Stimulated activated CD8-positive, alpha-beta memory T cell treated with anti-CD3 and anti-CD28 coated beads, Interleukin-15, amount 100 ng/mL, for 1 hour (primary cell): Measurements from ENCODE around the gene OPTN.
"Not testable (repeated sequence)": the region's sequence is repeated elsewhere in the genome, so short reads cannot be mapped to it uniquely, and the experiment has no call there.

ENCODE experiments used
- DNase-seq: peaks from one replicate; pipeline ENCODE4 v3.0.0-alpha.2; 2020; ENCODE audit warnings: low read depth

OPTN gene

DNA sequence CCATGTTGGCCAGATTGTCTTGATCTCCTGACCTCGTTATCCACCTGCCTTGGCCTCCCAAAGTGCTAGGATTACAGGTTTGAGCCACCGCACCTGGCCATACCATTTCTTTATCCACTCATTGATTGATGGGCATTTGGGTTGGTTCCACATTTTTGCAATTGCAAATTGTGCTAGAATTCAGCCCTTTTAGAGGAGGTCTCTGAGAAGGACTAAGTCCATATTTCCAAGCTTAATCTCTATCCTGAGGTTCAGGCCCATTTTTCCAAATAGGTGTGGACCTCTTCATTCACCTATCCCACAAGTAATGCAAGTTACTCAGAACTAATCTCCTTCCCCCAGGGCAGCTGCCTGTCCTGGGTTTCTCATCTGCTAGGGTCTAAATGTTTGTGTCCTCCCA, 9.7 kb upstream of the OPTN start:
- no peak for DNase-seq

DNA sequence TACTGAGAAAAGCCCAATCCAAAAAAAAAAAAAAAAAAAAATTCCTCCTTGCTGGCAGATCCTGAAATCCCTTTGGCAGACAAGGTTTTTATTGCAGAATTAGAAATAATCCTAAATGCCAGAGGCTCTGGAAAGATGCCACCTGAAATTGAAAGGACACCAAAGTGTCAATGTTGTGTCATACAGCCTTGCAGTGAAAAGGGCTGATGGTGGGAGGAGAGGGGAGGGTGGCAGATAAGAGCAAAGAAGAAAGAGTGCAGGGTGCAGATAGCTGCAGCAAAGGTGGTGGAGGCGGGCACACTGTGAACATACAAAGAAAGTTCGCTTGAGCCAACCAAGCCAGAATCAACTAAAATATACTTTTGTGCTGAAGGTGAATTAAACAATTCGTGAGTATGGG, 8.2 kb upstream of the OPTN start:
- DNase-seq = no peak

DNA sequence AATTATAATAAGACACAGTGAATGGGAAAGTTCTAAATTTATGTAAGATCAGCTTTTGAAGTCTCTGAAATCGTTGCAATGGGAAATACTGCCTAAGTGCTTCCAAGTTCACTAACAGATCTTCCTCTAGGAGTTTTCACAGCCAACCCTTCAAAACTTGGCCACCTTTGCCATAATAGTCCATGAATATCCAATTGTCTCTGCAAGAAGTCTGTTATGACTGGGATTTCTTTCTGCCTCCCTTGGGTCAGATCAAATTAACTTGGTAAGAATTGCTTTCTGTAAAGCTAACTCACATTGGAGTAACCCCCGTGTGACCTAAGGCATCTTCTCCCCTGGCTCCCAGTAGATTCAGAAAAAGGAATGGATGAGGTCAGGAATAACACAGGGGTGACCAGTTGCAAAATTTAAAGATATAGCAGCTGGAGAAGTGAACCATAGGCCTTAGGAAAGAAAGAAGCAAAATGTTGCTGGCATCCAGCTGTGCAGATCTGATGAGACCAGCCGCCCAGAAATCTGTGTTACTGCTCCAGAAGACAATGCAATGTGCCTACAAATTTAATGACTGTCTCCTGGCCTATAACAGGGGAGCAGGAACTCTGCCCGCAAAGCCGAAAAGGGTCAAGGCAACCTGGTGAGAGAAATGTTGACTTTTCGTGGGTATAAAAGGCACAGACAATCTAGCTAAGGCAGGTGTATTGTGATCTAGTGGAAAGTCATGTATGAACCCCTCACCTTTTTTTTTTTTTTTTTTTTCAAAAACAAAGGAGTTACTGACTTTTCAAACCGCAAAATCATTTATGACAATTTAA, 7.5 kb upstream of the OPTN start:
- no peak for DNase-seq

DNA sequence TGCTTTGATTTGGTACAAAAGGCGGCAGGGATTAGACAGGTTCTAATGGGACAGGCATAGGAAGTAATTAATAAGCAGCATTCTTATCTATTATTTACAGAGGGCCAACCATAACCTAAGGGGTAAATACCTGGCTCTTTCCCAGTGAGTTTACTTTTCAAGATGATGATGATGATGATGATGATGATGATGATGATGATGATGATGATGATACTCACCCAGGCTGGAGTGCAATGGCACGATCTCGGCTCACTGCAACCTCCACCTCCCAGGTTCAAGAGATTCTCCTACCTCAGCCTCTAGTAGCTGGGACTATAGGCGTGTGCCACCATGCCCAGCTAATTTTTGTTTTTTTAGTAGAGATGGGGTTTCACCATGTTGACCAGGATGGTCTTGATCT, 5.9 kb upstream of the OPTN start:
- DNase-seq = not testable (repeated sequence)

DNA sequence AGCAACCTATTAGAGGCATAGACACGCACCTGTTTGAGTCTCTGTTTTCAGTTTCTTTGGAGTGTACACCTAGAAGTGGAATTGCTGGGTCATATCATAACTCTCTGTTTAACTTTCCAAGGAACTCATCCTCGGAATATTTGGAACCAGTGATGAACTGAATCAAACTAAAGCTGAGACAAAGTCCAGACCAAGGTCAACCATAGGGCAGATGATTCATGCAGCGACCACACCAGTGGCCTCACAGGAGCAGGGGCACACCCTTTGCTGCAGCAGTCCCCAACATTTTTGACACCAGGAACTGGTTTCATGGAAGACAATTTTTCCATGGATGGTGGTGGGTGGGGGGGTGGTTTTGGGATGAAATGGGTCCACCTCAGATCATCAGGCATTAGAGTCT, 4.9 kb upstream of the OPTN start:
- DNase-seq = no peak

DNA sequence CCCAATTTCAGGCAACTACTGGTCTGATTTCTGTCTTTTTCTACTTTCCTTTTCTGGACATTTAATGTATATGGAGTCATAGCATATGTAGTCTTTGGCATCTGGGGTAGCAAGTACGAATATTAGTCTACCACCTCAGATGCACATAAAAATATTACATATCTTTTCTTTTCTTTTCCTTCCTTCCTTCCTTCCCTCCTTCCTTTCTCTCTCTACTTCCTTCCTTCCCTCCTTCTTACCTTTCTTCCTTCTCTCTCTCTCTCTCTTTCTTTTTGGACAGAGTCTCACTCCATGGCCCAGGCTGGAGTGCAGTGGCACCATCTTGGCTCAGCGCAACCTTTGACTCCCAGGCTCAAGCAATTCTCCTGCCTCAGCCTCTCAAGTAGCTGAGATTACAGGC, 4.0 kb upstream of the OPTN start:
- DNase-seq = no peak

DNA sequence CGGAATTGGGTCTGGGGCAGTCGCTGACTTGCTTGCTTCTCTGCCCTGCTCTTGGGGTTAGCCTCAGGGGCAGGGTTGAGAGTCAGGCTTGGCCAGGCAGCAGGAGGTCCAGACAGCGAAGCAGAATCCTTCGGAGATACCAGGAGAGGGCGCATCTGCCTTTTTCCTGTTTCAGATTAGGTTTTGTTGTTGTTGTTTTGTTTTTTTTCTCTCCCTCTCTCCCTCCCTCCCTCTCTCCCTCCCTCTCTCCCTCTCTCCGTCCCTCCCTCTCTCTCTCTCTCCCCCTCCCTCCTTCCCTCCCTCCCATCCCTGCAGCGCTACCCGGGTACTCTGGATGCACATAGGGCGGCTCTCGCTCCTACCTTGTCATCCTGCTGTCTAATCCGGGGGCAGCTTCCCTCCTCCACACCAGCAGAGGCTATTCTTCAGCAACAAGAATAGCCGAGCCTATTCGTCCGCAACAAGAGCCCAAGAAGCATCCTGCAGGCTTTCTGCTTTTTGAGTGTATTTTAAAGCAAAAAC, 758 bp upstream of the OPTN start:
- DNase-seq = no peak

DNA sequence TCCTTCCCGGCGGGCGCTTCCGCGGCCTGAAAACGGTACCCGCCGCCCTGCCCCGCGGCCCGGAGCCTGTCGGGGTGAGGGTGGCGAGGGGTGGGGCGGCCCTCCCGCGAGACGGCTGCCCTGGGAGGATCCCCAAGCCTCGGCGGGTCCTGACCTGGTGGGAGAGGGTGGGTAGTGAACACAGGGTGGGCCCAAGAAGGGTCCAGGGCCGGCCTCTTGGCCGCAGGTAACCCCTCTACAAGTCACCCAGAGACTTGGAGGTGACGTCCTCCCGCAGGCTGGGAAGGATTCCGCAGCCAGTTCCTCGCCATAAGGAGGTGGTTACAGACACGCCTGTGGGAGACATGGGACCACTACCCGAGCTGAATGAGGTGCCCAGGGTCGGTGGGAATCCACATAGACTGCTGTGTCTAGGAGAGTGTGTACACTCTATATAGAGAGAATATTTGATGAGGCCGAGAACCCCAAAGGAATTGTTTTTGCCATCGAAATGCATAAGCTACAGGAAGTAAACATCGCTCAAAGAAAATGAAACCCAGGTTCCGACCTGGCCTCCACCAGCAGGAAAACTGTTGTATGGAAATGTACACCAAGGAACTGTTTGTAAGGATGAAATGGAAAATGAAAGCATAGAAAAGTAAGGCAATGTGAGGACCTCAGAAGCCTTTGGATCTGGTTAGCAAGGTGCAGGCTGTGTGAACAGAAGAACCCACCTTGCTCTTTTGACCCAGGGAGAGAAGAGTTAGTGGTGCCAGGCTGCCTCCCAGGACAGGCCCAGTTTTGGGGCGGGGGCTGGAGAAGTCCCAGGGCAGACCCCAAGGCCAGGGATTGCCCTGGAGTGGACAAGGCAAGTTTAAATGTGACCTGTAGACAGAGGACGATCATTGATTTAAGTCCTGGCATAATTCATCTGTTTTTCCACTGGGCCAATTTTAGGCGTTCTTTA, 659 bp downstream of the OPTN start:
- no peak for DNase-seq

DNA sequence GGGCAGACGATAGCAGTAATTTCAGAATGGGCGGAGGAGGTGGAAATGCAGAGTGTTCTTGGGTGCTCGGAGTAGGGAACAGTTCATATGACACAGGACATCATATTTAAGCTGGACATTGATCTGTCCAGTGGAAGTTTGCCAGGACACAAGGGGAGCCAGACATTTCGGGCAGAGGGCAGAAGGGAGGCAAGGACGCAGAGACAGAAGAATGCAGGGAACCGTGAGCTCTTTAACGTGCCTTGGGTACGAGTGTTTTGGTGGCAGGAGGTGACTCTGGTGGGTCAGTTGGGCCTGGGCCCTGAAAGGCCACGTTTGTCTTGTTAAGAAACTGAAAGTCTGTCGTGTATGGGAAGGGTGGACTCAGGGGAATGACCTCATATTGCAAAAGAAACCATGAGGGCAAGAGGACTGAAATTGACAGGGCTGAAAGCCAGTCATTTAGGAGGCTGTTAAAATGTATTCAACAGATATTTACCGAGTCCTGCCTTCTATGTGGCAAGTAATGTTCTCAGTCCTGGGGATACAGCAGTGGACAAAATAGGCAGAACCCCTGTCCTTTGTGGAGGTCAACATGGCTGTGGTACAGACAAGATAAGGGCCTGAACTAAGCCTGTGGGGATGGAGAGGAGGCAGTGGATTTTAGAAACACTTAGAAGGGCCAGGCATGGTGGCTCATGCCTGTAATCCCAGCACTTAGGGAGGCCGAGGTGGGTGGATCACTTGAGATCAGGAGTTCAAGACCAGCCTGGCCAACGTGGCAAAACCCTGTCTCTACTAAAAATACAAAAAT, 2.2 kb downstream of the OPTN start:
- no peak for DNase-seq

DNA sequence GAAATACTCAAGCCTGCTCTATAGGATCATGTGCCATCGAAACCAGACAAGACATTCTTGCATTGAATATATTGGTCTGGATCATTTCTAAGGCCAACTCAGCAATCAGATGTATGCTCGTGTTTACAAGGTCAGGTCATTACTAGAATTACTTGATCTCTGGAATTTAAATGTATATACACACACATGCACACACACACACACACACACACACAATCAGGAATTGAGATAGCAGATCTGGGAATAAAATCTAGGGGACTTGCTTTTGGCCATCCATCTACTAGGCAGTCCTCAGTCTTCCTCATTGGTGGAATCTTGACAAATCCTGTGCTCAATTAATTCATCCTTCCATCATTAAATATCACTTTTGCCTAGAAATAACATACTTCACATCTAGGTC, 3.6 kb downstream of the OPTN start:
- no peak for DNase-seq

DNA sequence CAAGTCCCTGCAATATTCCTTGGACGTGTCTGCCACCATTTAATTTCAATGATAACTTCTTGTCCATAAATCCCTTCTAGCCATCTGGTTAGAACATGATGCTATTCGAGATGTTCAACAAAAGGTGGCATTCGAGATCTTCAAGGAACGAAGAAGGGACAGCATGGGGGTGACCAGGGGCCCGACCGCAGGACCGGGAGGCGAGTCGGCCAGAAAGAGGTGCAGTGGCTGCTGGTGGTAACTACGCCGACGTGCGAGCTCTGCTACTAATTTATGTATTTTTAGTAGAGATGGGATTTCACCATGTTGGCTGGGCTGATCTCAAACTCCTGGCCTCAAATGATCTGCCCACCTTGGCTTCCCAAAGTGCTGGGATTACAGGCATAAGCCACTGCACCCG, 4.7 kb downstream of the OPTN start:
- DNase-seq = no peak

DNA sequence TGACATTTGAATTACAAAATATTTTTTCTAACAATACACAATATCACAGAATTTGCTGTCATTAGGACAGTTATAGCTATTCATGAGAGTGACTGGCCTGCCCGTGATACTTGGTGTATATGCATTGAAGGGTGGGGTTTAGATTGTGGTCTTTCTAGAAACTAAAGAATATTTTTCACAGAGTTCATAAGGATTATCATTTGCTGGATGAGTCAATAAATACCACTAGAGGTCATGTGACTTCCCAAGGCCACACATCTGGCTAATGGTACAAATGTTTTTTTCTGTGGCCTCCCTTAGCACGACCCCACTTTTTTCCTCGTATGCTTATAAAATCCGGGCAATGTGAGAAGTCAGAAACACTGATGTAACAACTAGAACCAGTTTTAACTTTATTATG, 5.2 kb downstream of the OPTN start:
- no peak for DNase-seq

DNA sequence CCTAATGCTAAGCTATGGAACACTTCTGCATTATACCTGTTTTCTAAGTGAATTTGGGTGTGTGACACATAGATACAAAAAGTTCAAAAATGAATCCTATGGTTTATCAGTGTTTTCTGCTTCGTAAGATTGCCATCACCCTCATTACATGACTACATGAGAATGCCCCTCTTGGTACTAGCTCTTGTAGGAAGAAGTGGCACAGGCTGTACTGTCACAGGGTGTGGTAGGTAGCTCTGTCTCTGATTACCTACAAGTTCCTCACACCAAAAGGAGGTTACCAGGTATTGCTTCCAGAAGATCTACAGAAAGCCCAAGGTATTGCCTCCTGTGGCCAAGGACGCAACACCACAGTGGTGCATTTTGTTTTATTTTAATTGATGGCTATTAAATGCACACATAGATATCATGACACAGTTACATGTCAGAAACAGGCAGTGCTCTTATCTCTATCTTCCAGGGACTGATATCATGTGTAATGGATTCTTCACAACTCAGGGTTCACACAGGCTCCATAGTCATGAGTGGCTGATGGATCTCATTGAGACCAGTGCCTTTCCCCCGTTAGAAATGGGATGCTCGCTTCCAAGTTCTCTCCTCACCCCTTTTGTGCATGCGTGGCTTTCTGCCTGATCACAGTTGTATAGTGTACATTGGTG, 6.6 kb downstream of the OPTN start:
- no peak for DNase-seq

DNA sequence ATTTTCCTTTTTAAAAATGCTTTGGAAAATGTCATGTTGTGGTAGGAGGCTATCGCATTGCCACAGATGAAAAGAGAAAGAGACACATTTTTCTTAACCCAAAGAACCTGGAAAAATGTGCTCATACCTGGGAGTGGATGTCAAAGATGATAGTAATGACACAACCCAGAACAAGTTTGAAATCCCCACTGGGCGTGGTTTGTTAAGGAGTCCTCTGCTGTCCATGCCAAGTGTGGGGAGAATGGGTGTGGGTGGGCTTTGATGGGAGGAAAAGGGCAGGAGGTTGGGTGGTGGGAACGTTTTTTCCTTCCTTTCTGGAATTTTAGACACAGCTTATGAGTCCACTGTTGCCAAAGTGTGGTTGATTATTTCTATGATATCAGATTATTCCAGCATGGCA, 10.9 kb downstream of the OPTN start:
- DNase-seq = no peak

DNA sequence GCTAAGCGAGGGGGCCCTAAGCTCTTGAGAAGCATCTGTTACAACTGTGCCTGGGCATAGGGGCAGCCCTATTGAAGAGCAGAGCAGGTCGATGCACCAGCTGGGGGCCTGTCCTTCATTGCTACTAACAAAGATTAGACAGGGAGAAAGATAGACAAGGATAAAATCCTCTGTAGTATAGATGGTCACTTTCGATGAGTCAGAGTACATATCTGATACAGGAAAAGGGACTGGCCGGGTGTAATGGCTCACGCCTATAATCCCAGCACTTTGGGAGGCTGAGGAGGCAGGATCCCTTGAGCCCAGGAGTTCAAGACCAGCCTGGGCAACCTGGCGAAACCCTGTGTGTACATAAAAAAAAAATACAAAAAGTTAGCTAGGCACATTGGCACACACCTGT, 13.6 kb downstream of the OPTN start:
- DNase-seq = no peak

DNA sequence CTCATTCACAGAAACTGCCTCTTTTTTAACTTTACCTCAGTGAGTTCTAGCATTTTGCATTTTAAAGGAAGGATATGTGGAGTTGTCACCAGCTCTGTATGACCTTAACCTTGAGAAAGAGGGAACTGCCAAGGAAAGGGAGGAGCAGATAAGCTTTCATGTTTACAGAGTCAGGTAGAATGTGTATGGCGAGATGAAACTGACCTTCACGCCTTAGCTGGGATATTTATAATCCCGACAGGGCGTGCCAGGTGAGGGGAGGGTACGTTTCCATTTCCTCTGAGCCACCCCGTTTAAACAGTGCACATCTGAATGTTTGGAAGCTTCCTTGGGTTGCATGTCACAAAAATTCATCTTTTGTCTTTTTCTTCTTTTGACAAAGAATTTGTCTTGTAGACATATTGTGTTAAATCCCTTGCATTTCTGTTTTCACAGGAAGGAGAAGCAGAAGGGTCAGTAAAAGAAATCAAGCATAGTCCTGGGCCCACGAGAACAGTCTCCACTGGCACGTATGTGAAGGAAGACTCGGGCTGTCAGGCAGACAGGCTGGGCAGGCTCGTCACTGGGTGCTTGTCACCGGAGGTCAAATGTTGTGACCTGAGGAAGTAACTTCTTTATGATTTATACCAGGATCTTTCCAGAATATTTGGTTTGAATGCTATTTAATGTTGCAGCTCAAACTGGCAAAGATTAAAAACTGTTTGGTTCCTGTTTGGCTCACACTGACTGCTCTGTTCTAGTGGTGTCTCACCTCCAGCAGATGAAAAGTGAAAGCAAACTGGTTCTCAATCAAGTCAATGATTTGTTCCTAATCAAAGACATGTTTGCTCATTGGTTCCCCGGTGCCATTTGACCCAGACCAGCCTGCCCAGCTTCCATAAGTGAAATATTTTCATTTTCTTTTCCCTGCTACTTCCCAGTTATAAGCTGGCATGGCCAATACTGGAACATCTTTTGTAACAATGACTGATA, 16.2 kb downstream of the OPTN start:
- DNase-seq = no peak

DNA sequence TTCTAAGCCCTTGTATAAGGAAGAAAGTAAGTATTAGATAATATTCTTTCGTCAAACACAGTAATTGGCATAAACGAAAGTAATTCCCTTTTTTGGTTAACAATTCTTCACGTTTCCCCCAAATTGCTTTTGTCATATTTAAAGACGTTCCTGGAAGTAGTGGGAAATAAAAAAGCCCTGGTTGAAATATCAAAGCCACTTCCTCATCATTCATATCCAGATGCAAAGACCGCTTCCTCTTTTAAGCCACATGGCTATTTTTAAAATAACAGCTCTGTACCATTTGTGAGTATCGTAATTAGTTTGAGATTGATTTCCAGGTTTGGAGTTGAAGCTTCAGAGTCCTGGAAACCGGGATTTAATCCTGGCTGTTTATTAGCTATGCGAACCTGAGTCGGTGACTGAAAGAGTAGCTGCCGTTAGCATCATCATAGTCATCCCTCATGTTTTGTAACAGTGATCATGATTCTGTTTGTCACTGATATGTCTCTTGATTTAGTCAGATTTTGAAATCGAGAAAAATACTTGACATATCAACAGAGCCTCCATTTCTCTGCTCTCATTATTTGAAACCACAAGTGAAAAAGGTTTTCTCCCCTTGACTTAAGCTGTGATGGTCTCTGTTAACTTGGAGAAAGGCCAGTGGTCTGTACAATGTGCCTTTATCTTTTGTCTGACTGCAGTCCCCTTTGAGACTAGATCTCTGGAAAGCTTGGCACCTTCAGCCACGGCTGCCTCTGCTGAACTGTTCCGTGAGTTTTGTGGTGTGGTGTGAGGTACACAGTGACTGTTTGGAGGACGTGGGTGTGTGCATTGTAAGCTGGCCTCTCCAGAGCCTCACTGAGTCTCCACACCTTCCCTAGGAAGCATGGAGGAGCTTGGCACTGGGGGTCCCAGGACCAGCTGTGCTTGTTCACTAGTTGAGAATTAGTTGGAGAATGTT, 18.1 kb downstream of the OPTN start:
- no peak for DNase-seq

DNA sequence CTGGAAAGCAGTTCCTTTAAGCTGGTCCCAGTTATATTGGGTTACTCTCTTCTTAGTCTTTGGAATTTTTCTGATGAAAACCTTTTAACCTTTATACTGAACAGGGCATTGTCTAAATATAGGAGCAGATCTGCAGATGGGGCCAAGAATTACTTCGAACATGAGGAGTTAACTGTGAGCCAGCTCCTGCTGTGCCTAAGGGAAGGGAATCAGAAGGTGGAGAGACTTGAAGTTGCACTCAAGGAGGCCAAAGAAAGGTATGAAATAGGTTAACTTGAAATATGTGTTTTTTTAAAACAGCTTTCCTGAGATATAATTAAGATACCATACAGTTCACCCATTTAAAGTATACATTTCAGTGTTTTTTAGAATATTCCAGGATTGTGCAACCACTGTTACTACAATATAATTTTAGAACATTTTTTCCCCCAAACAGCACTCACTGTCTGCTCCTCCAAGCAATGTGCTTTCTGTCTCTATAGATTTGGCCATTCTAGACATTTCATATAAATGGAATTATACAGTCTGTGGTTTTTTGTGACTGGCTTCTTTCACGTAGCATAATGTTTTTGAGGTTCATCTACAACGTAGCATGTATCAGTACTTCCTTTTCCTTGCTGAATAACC, 18.9 kb downstream of the OPTN start:
- DNase-seq = no peak
